HG02852 (cell line): Measurements from ENCODE around the gene CXorf65.

Experiments used
- ATAC-seq: cut with Tn5 transposase; IDR thresholded peaks from one replicate; pipeline ENCODE4 v1.9.1; 2021; ENCODE audit warnings: mild to moderate bottlenecking, moderate library complexity; ENCODE audit not compliant: unreplicated experiment

Gene CXorf65

GRCh38 chrX:71068044-71068918 lies 38.3 kb downstream of the CXorf65 start, which contains the start of gene SNX12:
TSS of gene SNX12 (minus strand) at chrX:71068334. CDS start at chrX:71068306, 28 bp downstream.
- peak; percentile 96 for ATAC-seq

- peak; percentile 0 for ATAC-seq
Observed at GRCh38 chrX:71067712-71068043, 38.9 kb downstream of the CXorf65 start.

- ATAC-seq: no peak
Observed at GRCh38 chrX:71067089-71067488, 39.5 kb downstream of the CXorf65 start.

GRCh38 chrX:71060127-71060526 lies 46.4 kb downstream of the CXorf65 start:
- no peak for ATAC-seq

- ATAC-seq: no peak
Observed at GRCh38 chrX:71057848-71058530, 48.6 kb downstream of the CXorf65 start.

GRCh38 chrX:71056867-71057266 lies 49.7 kb downstream of the CXorf65 start:
- no peak for ATAC-seq
